Left lung (tissue), 10 donors: ENCODE results near the gene PDE8A. TPM values are rescaled to one million over a fixed set of nuclear protein-coding genes. Genes with fewer than 3 reads are reported as not detected.
"Not testable (repeated sequence)": the region's sequence is repeated elsewhere in the genome, so short reads cannot be mapped to it uniquely, and the experiment has no call there.

ENCODE experiments used
- ATAC-seq: fragments of 200-7000 bp; cut with Tn5 transposase; one replicate; pipeline ENCODE4 v1.9.1; 2020; ENCODE audit warnings: moderate library complexity
- DNase-seq, 4 donors: peaks; one replicate each; pipeline ENCODE4 v3.0.0-alpha.2; 2013 to 2020
- H3K27ac ChIP-seq, 2 donors: fragments of 200-600 bp; sonication (generic) in 1 of 2; one replicate each; pipeline versions ENCODE4 v1.5.0 to v1.8.0; 2020 to 2021
- H3K27me3 ChIP-seq, 2 donors: fragments of 200-600 bp; sonication (generic) in 1 of 2; one replicate each; pipeline versions ENCODE4 v1.5.0 to v1.8.0; 2020 to 2021
- H3K36me3 ChIP-seq, 2 donors: fragments of 200-600 bp; sonication (generic) in 1 of 2; one replicate each; pipeline versions ENCODE4 v1.5.0 to v1.8.0; 2020 to 2021
- H3K4me1 ChIP-seq, 2 donors: fragments of 200-600 bp; one replicate each; pipeline ENCODE4 v1.8.0; 2021
- H3K4me3 ChIP-seq, 2 donors: fragments of 200-600 bp; sonication (generic) in 1 of 2; one replicate each; pipeline versions ENCODE4 v1.5.0 to v1.8.0; 2020 to 2021; ENCODE audit warnings: mild to moderate bottlenecking in 1 of 2
- H3K9me3 ChIP-seq, 2 donors: fragments of 200-600 bp; sonication (generic) in 1 of 2; one replicate each; pipeline versions ENCODE4 v1.5.0 to v1.8.0; 2020 to 2021
- CTCF ChIP-seq, 2 donors: fragments of 200-600 bp; sonication (generic) in 1 of 2; IDR thresholded peaks; one replicate each; pipeline versions ENCODE4 v1.5.0 to v1.8.0; 2021; ENCODE audit warnings: antibody characterized with exemption in 2 of 2
- intact Hi-C, 2 donors: fragments of 100-400 bp; cut with DNase I; formaldehyde crosslinking; loops; one replicate each; pipeline versions ENCODE4 v1.11.2 to v1.14.2; 2022
- polyA plus RNA-seq, 6 donors: library from polyadenylated mRNA; unstranded; fragments of 120-200 nt; gene quantifications; one replicate each; pipeline ENCODE4 v1.2.1, GENCODE V29; 2013; ENCODE audit not compliant: insufficient read length in 6 of 6
- total RNA-seq, 2 donors: library from RNA; stranded (reverse); fragmentation: NEBNext Ultra II Directional; extraction: Animal tissue kit (Norgen Biotek cat#: 25700); gene quantifications; one replicate each; pipeline ENCODE4 v1.2.1, GENCODE V29; 2021
- donor health status: DM: no; HTN: yes; CAD: no.
- donor health status: DM: no; HTN: no; CAD: no.

PDE8A gene
- total and polyA plus RNA-seq, 8 donors, result 30.4 to 64.0 (median 48.4) TPM

DNA sequence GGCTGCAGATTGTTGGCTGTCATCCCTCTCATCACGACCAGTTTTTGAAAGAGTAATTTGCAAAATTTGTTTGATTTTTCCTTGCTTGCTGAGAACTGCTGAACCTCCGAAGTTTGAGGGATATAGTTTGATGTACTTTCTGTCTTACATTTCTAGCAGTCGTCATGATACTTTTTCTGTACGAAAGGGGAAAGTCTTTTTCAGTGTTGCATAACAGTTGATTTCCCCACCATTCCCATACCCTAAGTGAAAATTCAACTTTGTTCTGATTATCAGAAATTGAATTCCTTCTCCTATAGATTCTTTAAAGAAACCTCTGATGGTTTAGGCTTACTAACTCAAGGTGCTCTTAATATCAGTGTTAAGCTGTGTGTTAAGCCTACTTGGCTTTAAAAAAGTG is 1.6 kb downstream of the PDE8A start:
- intact Hi-C loops, result no loop called here
- H3K27ac ChIP-seq, result peak overlapping the region in 1 of 2 donors; percentile 95

DNA sequence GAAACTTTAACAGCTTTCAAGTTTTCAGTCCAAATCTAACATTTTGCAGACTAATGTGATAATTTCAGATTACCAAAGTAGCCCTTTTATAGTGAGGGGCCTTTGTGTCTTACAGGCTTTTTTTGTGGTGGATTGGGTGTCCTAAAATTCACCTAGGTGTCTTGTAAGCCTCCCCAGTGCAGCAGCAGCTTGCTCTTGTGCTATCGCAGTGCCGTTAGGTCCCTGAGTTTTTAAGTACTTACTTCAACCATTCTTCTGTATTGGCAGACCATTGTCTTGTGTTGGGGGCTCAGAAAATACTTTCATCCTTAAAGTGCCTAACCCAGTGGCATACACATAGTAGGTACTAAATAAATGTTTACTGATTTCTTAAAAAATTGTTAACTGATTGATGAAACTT is 2.1 kb downstream of the PDE8A start:
- Histone ChIP-seq H3K9me3 (no peaks in the 10 kb centered on the region), H3K4me1 (peaks cover 4 to 57% of the 10 kb centered on the region in 2 donors), H3K27ac (no peak overlapping the region), H3K36me3 (no peaks in the 10 kb centered on the region), H3K27me3 (peaks cover 0 to 10% of the 10 kb centered on the region in 2 donors), H3K4me3 (peak overlapping the region in 1 of 2 donors; percentile 92)
- no peak for TF ChIP-seq CTCF (IDR thresholded peaks at IDR 0.05)
- intact Hi-C loops, result no loop called here
- DNase-seq, result no peak
- ATAC-seq, result no peak

More for the DNA sequence above, 1.6 kb downstream of the PDE8A start:
- TF ChIP-seq CTCF (IDR thresholded peaks at IDR 0.05), result no peak
- DNase-seq, result no peak
- no peak for ATAC-seq
- Histone ChIP-seq H3K27me3 (peaks cover 0 to 10% of the 10 kb centered on the region in 2 donors), H3K9me3 (no peaks in the 10 kb centered on the region), H3K4me1 (peaks cover 4 to 57% of the 10 kb centered on the region in 2 donors), H3K36me3 (no peaks in the 10 kb centered on the region), H3K4me3 (peak overlapping the region; percentile 83 to 92)

DNA sequence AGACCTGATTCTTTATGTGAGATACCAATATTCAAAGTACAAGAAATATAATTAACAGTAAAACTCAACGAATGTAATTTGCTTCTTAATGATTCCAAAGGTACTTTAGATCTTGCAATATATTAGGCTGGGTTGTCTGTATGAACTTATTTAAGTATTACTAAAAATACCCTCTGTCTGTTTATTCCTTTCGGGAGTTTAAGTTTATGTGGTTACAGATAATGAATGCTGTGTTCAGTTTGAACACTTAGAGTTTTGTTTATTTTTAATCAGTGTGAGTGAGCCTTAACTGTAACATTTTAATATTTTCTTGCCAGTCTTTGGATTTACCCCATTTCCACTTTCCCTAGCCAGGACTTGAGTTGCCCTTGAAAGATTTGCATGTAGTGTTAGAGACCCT is 3.5 kb downstream of the PDE8A start:
- TF ChIP-seq CTCF (IDR thresholded peaks at IDR 0.05), result no peak
- no peak for ATAC-seq

GRCh38 chr15:84987351-84987750 is 5.7 kb downstream of the PDE8A start:
- H3K4me1 ChIP-seq, result peaks cover 0 to 53% of the 10 kb centered on the region in 2 donors
- DNase-seq, H3K27me3 ChIP-seq, ATAC-seq, intact Hi-C loops, H3K27ac ChIP-seq, H3K4me3 ChIP-seq, H3K36me3 ChIP-seq, H3K9me3 ChIP-seq: not testable (repeated sequence)

More for the DNA sequence above, 3.5 kb downstream of the PDE8A start:
- no peak for DNase-seq
- no peaks in the 10 kb centered on the region for H3K9me3 ChIP-seq
- no peak overlapping the region for H3K27ac ChIP-seq
- intact Hi-C loops, result no loop called here
- peaks cover 0 to 50% of the 10 kb centered on the region in 2 donors for H3K4me1 ChIP-seq
- no peaks in the 10 kb centered on the region for H3K36me3 ChIP-seq
- no peak overlapping the region for H3K4me3 ChIP-seq
- peaks cover 0 to 10% of the 10 kb centered on the region in 2 donors for H3K27me3 ChIP-seq

DNA sequence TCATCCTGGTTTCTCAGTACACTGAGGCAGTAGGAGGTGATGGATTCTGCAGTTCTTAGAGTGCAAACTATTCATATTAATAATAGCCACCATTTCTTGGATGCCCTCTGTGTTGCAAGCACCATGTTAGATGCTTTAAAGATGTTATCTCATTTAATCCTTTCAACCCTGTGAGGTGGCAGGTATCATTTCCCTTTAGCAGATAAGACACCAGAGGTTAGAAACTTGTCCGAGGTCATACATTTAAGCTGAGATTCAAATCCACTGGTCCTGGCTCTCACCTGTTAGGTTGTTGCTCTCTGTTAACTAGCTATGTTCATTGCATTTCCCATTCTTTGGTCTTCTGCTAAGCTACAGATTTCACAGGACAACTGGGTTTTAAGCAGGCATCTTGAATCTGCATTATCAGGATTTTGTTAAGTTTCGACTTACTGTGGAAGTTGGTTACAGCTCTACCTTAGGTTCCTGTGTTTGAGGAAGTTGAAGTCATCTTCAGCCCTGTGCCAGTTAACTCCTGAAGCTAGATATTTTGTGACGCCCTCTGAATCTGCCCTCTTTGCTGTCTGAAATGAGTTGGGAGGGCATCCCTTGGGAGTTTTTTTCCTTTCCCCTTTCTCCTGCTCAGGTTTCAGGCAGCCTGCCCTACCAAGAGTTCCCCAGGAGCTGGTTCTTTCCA is 6.4 kb downstream of the PDE8A start:
- Histone ChIP-seq H3K36me3 (no peaks in the 10 kb centered on the region), H3K27me3 (no peaks in the 10 kb centered on the region), H3K4me3 (no peak overlapping the region), H3K4me1 (peaks cover 0 to 52% of the 10 kb centered on the region in 2 donors), H3K27ac (no peak overlapping the region), H3K9me3 (no peaks in the 10 kb centered on the region)
- ATAC-seq (no peak), DNase-seq (no peak)
- intact Hi-C loops, result no loop called here
- no peak for TF ChIP-seq CTCF (IDR thresholded peaks at IDR 0.05)
